SK-N-MC (cell line): ENCODE results near the gene ULK2.

Experiments
- EZH2 ChIP-seq: fragments of 200-600 bp; sonication (generic); IDR thresholded peaks from one replicate; pipeline ENCODE4 v1.6.1; 2017; ENCODE audit warnings: antibody characterized with exemption
- FOXP2 ChIP-seq: optimal IDR thresholded peaks from 2 replicates; pipeline ENCODE3; 2011; ENCODE audit warnings: mild to moderate bottlenecking, moderate library complexity; ENCODE audit not compliant: insufficient read depth; ENCODE audit errors: extremely low read length, control extremely low read depth
- POLR2AphosphoS5 ChIP-seq: IDR thresholded peaks from 2 replicates; pipeline ENCODE4 v1.6.1; 2012; ENCODE audit warnings: mild to moderate bottlenecking, low read depth, low read length, borderline replicate concordance

DNA sequence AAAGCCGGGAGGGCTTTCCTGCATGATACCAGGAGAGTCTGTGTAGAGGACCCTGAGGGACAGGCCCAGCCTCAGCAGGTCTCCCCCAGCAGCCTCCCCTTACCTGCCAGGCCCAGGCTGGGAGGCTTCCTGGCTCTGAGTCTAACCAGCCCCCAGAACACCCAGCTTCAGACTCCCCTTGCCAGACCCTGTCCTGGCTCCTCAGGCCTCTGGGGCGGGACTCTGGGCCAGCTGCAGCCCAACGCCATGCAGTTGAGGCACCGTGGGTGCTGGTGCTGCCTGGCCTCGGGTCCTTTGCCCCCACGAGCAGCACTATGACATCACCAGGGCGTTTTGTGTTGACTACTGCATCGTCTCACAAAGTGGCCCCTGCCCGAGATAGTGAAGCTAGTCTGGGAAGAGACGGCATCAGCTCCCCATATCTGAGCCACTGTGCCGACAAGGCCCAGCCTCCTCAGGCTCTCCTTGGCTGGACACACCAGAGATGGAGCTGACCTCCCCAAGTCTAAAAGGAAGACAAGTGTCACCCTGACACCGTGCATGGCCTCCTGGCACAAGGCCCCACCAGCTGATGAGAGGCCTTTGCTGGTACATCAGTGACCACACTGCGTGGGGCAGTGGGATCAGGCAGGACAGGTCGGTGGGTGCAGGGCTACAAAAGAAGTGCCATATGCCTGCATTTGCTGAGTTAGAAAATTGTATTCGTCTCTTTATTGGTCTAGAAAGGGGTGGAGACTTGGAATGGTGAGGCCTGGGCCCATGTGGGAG lies 130.2 kb downstream of the ULK2 start:
- TF ChIP-seq POLR2AphosphoS5 (no peak), EZH2 (no peak), FOXP2 (no peak)
